Measurements from ENCODE around the gene GGN.
A peak's percentile ranks its signal among the peaks of the same experiment; 100 is the strongest.
"Not testable (repeated sequence)": the region's sequence is repeated elsewhere in the genome, so short reads cannot be mapped to it uniquely, and the experiment has no call there.

Gene GGN

GRCh38 chr19:38361633-38362075 lies 26.2 kb downstream of the GGN start:
- DNase-seq (ENCODE audit: low spot score) = peak; percentile 87

GRCh38 chr19:38360839-38361631 lies 26.8 kb downstream of the GGN start:
- no peak for DNase-seq (ENCODE audit: low spot score)

GRCh38 chr19:38360351-38360750 lies 27.5 kb downstream of the GGN start:
- no peak for DNase-seq (ENCODE audit: low spot score)

- no peak for DNase-seq (ENCODE audit: low spot score)
Measured at GRCh38 chr19:38359242-38360021, 28.4 kb downstream of the GGN start.

GRCh38 chr19:38358071-38358470 lies 29.8 kb downstream of the GGN start:
- DNase-seq (ENCODE audit: low spot score) = no peak

GRCh38 chr19:38355728-38356725 lies 31.8 kb downstream of the GGN start:
- DNase-seq (ENCODE audit: low spot score) = no peak

- DNase-seq (ENCODE audit: low spot score) = no peak
Measured at GRCh38 chr19:38352611-38353010, 35.2 kb downstream of the GGN start.

GRCh38 chr19:38351865-38352395 lies 35.9 kb downstream of the GGN start:
- no peak for DNase-seq (ENCODE audit: low spot score)

GRCh38 chr19:38350883-38351282 lies 37.0 kb downstream of the GGN start:
- no peak for DNase-seq (ENCODE audit: low spot score)

GRCh38 chr19:38346837-38347236 lies 41.0 kb downstream of the GGN start:
- DNase-seq (ENCODE audit: low spot score) = no peak

GRCh38 chr19:38340927-38341326 lies 46.9 kb downstream of the GGN start:
- DNase-seq (ENCODE audit: low spot score) = no peak

- DNase-seq (ENCODE audit: low spot score) = not testable (repeated sequence)
Measured at GRCh38 chr19:38339011-38339410, 48.8 kb downstream of the GGN start.

- DNase-seq (ENCODE audit: low spot score) = no peak
Measured at GRCh38 chr19:38337360-38337653, 50.5 kb downstream of the GGN start.

- DNase-seq (ENCODE audit: low spot score) = peak; percentile 91
Measured at GRCh38 chr19:38336638-38337359, 51.0 kb downstream of the GGN start.

- peak; percentile 95 for DNase-seq (ENCODE audit: low spot score)
Measured at GRCh38 chr19:38335949-38336637, 51.7 kb downstream of the GGN start.

Data from AG08396 (cell line).